GM21723 (cell line): ENCODE measurements around the gene UBE3A.

Experiments used
- ATAC-seq: cut with Tn5 transposase; IDR thresholded peaks from one replicate; pipeline ENCODE4 v1.9.1; 2021; ENCODE audit warnings: mild to moderate bottlenecking, moderate library complexity; ENCODE audit not compliant: unreplicated experiment

The UBE3A gene

DNA sequence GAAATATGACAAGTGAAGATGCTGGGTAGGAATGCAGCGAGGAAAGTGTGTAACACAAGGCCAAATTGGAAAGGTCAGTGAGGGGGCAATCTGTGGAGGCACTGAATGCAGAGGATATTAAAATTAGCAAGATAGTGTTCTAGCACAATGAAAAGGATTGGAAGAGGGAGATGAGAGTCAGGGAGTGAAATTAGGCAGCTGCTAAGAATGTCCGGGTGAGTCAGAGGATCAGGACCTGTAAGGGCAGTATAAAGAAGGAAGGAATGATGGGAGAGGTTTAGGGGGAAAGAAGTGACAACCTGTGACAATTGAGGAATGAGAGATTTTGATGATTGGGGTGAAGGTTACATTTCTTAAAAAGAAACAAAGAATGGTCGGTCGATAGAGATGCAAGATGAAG, 103.5 kb downstream of the UBE3A start:
- ATAC-seq: no peak

DNA sequence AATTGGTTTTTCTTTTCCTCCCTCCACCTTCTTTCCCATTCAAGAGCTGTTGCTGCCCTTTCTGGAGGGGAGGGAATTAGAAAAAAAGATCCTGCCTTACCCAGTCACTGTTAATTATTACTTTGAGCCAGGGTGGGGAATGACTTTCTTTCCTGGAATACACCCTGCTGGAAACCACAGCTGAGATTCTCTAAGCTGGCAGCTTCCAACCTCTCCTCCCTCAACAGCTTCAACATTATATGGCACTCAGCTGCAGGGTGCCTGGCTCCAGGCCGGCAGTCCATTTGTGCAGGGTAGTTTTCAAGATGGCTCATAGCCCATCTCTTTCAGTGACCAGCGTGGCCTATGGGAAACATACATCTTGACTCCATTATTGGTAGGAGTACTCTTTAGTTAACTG, 105.8 kb downstream of the UBE3A start:
- ATAC-seq: no peak

DNA sequence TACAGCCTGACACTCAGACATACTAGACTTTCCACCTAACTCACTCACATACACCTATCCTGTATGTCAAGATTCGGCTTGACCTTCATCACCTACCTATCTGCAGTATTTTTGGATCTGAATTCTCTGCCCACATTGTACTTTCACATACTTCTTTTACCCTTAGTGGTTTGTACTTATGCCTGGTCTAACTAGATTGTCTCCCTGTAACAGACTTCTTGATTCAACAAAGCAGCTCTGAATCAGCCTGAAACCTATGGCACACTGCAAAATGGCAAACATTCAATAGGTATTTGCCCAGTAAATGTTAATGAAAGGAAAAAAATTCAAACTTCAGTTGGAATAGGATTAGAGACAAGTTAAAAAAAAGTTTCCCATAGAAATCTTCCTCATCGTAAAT, 106.5 kb downstream of the UBE3A start:
- no peak for ATAC-seq

DNA sequence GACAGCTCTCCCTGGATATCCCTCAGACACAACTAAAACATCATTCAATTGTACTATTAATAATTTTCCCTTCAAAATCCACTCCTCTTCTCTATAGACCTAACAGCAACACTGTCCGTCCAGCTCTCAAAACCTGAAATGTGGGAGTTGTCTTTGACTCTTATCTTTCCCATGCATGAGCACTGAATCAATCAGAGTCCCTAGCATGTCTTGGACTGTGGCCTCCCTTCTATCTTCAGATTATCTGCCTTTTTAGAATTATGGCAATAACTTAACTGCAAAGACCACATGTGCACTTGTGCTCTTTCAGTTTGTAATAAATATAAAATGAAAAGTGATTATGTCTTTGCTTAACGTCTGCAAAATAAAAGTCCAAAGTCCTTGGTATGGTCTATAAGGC, 107.0 kb downstream of the UBE3A start:
- no peak for ATAC-seq

DNA sequence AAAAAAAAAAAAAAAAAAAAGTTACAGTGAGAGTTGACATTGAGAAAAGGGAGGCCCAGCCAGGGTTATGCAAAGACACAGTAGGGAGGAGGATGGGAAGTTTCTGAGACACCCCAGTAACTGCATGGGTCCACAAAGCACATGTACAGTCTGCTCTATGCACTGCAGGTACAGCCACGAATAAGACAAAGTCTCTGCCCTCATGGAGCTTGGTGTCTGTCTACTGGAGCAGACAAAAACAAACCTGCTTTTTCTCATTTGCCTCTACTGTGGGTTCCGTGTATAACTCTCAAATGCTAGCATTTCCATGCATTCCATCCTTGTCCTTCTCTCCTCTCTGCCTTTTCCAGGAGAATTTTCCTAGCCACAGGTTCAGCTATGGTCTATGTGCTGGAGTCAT, 107.4 kb downstream of the UBE3A start:
- ATAC-seq: no peak

DNA sequence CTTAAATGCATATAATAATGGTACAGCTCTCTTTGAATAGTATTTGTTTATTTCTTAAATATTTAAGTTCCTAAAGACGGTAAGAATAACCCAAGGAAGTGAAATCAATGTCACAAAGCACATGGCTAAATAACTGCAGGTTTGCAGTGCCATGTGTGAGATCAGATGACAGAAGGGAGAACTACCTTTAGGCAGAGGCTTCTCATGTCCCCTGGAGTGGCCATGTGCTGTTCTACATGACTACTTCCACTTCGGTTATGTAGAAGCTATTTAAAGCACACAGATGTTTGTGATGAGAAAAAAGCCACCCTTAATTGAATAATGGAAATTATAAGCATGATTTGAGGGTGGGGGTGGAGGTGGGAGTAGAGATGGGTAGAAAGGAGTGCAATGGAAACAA, 109.1 kb downstream of the UBE3A start:
- no peak for ATAC-seq

DNA sequence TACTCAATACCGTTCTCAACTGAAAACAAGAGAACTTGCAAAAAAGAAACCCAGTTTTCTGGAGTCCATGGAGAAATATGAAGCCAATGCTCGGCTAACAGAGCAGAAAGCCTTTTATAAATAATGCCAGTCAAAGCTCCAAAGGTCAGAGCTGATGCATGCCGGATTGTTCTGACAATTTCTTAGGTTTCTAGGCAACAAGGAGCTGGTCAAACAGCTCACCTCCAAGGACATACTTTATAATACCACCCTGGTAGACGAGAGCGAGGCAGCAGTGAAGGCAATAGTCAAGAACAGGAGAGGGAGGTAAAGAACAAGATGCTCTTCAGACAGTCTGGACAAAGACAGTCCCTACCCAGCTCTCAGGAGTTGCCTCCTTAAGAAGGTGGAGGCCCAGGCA, 111.1 kb downstream of the UBE3A start:
- no peak for ATAC-seq

DNA sequence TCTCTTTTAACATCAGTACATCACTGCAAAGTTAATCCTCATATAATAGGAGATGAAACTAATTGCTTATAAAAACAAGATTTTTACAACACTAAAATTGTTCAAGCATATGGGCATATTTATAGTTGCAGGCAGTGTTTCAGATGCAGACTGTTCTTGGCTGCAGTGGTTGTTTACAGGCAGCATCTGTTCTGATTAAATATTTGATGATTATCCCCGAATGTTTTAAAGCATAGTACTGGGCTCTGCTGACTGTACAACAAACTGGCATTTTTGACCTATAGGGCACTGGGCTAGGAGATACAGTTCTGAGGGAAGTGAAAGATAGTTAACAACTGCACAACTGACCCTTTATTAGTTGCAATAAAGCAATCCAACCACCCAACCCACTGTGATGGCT, 113.6 kb downstream of the UBE3A start:
- ATAC-seq: no peak

DNA sequence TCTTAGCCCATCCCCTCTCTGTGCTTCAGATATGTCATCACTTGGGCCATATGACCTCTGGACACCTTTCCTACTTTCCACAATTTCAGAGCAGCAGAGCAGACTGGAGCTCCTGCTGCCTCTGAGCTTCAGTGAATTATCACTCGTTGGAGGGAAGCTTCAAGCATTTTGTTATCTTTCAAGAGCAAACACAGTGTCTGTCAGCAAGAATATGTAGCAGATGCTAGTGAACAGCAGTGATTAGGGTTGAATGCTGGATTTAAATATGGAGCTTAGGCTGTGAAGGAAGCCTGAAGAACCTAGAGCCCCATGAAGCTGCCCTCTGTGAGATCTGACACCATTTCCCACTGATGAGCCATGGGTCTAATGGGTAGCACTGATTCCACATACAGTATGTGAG, 115.4 kb downstream of the UBE3A start:
- ATAC-seq: no peak

DNA sequence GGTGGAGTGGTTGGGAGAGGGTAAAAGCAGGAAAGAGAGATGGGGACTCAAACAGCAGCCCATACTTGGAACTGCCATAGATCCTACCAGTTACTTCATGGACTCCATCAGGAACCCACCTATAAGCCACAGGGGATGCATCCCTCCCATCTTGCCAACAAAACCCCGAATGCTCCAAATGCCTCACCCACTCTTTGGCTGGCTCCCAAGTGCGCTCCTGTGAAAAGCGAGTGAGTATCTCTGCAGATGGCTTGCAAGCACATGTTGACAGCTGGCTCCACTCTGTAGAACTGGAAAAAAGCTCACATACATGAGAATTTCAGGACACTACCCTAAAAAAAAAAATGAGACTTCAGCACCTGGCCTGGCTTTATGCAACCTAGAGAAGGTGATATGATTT, 151.0 kb downstream of the UBE3A start:
- no peak for ATAC-seq
